IMR-90 (cell line): ENCODE data around the gene ROMO1. TPM values are rescaled to one million over a fixed set of nuclear protein-coding genes. Genes with fewer than 3 reads are reported as not detected.

Source experiments
- ATAC-seq: fragments of 200-7000 bp; cut with Tn5 transposase; 2 replicates; pipeline ENCODE4 v1.9.1; 2020; ENCODE audit warnings: low read depth, mild to moderate bottlenecking, moderate library complexity
- BruUV-seq: library from RNA; stranded (reverse); fragments of 400-500 nt; replicated peaks from 2 replicates; lab custom pipeline; 2021; lab: Mats Ljungman, UMichigan
- CTCF ChIA-PET: fragments of 300-600 bp; formaldehyde crosslinking; extraction: SDS; loops from one replicate; lab custom pipeline; 2021; ENCODE audit warnings: antibody characterized with exemption; lab: Yijun Ruan, JAX
- POLR2A ChIA-PET: fragments of 300-600 bp; sonication (Branson Sonifier 250); formaldehyde crosslinking; loops from one replicate; lab custom pipeline; 2022; ENCODE audit warnings: antibody characterized with exemption; ENCODE audit not compliant: unreplicated experiment; lab: Charles Lee
- DNase-seq: peaks from one replicate; pipeline ENCODE4 v3.0.0; 2013
- H2AFZ ChIP-seq: replicated peaks from 2 replicates; pipeline ENCODE3; 2013; ENCODE audit warnings: low read length, mild to moderate bottlenecking; ENCODE audit not compliant: poor library complexity
- H2AK5ac ChIP-seq: 2 replicates; pipeline ENCODE4 v1.6.1; 2013; ENCODE audit warnings: low read depth, low read length, inconsistent platforms
- H2AK9ac ChIP-seq: replicated peaks from 2 replicates; pipeline ENCODE3; 2013; ENCODE audit warnings: mild to moderate bottlenecking, low read depth, low read length, moderate library complexity; ENCODE audit not compliant: poor library complexity
- H2BK120ac ChIP-seq: 2 replicates; pipeline ENCODE4 v1.6.1; 2013; ENCODE audit warnings: low read depth, low read length, inconsistent platforms
- H2BK15ac ChIP-seq: 3 replicates; pipeline ENCODE4 v1.6.1; 2013; ENCODE audit warnings: low read depth, low read length, inconsistent platforms
- H2BK20ac ChIP-seq: 2 replicates; pipeline ENCODE4 v1.6.1; 2013; ENCODE audit warnings: low read depth, mild to moderate bottlenecking, inconsistent platforms, low read length, moderate library complexity
- H2BK5ac ChIP-seq: 2 replicates; pipeline ENCODE4 v1.6.1; 2013; ENCODE audit warnings: mild to moderate bottlenecking, low read depth, low read length, inconsistent platforms; ENCODE audit not compliant: poor library complexity, severe bottlenecking
- H3K14ac ChIP-seq: replicated peaks from 2 replicates; pipeline ENCODE4 v1.6.1; 2013; ENCODE audit warnings: low read depth, low read length, inconsistent platforms
- H3K18ac ChIP-seq: 2 replicates; pipeline ENCODE4 v1.6.1; 2013; ENCODE audit warnings: low read depth, low read length, control low read depth
- H3K23ac ChIP-seq: 2 replicates; pipeline ENCODE4 v1.6.1; 2013; ENCODE audit warnings: low read depth, low read length, inconsistent platforms
- H3K27ac ChIP-seq: 2 replicates; pipeline ENCODE4 v1.5.1; 2013; ENCODE audit warnings: mild to moderate bottlenecking, control low read depth, low read length; ENCODE audit not compliant: insufficient read depth
- H3K27me3 ChIP-seq: 2 replicates; pipeline ENCODE4 v1.6.1; 2013; ENCODE audit warnings: low read length; ENCODE audit not compliant: control insufficient read depth, insufficient read depth
- H3K36me3 ChIP-seq: 2 replicates; pipeline ENCODE4 v1.6.1; 2013; ENCODE audit warnings: low read length, mixed read lengths; ENCODE audit not compliant: control insufficient read depth, insufficient read depth
- H3K4ac ChIP-seq: 2 replicates; pipeline ENCODE4 v1.6.1; 2013; ENCODE audit warnings: low read depth, low read length, inconsistent platforms
- H3K4me1 ChIP-seq: 2 replicates; pipeline ENCODE4 v1.6.1; 2013; ENCODE audit warnings: low read length, mixed read lengths; ENCODE audit not compliant: control insufficient read depth, insufficient read depth
- H3K4me2 ChIP-seq: 2 replicates; pipeline ENCODE4 v1.6.1; 2013; ENCODE audit warnings: low read depth, mild to moderate bottlenecking, control low read depth, low read length, moderate library complexity
- H3K4me3 ChIP-seq: 2 replicates; pipeline ENCODE4 v1.5.1; 2013; ENCODE audit warnings: low read depth, mild to moderate bottlenecking, control low read depth, low read length, moderate library complexity; ENCODE audit not compliant: insufficient read depth
- H3K56ac ChIP-seq: 2 replicates; pipeline ENCODE4 v1.6.1; 2013; ENCODE audit warnings: low read length, inconsistent platforms; ENCODE audit not compliant: insufficient read depth; ENCODE audit errors: extremely low read depth
- H3K79me1 ChIP-seq, 2 experiments: 2 replicates each; pipeline ENCODE4 v1.6.1; 2013; ENCODE audit warnings: low read length in 2 of 2, inconsistent platforms in 1 of 2, low read depth in 1 of 2
- H3K9ac ChIP-seq: 2 replicates; pipeline ENCODE4 v1.6.1; 2013; ENCODE audit warnings: low read depth, low read length, control low read depth
- H3K9me1 ChIP-seq: 2 replicates; pipeline ENCODE4 v1.6.1; 2013; ENCODE audit warnings: low read length, inconsistent platforms; ENCODE audit not compliant: insufficient read depth
- H3K9me3 ChIP-seq: 2 replicates; pipeline ENCODE4 v1.6.1; 2013; ENCODE audit warnings: low read length; ENCODE audit not compliant: control insufficient read depth, insufficient read depth
- H4K20me1 ChIP-seq: 2 replicates; pipeline ENCODE4 v1.6.1; 2013; ENCODE audit warnings: low read length, inconsistent platforms; ENCODE audit not compliant: insufficient read depth
- H4K5ac ChIP-seq: 2 replicates; pipeline ENCODE4 v1.6.1; 2013; ENCODE audit warnings: mild to moderate bottlenecking, low read depth, low read length, control low read depth
- H4K8ac ChIP-seq, 2 experiments: 2 replicates each; pipeline ENCODE4 v1.6.1; 2013; ENCODE audit warnings: low read depth in 2 of 2, low read length in 2 of 2, control low read depth in 1 of 2, inconsistent platforms in 1 of 2
- H4K91ac ChIP-seq: 2 replicates; pipeline ENCODE4 v1.6.1; 2013; ENCODE audit warnings: low read depth, low read length, inconsistent platforms; ENCODE audit not compliant: insufficient read depth
- CEBPB ChIP-seq: IDR thresholded peaks from 2 replicates; pipeline ENCODE4 v1.6.1; 2012; ENCODE audit warnings: low read depth, low read length, improper control_type of control experiment
- ELK1 ChIP-seq: fragments of 150-350 bp; IDR thresholded peaks from 2 replicates; pipeline ENCODE4 v1.6.1; 2016; ENCODE audit warnings: low read depth, mild to moderate bottlenecking, low read length, moderate library complexity, borderline replicate concordance
- WGBS, 2 experiments: methylation state at CpG; one replicate each; pipeline versions ENCODE4 v1.1.5 to v1.1.7; 2013; ENCODE audit warnings: missing lambda C conversion rate in 2 of 2; ENCODE audit not compliant: insufficient read length in 1 of 2; ENCODE audit errors: extremely low coverage in 2 of 2; 5-methylcytosine and 5-hydroxymethylcytosine counted together
- dilution Hi-C: fragments of 300-500 bp; cut with HindIII; formaldehyde crosslinking; loops from one replicate; pipeline ENCODE4 v1.14.3; 2018; ENCODE audit warnings: low sequenced_read_pairs; ENCODE audit not compliant: unreplicated experiment
- in situ Hi-C: fragments of 300-500 bp; cut with MboI; formaldehyde crosslinking; loops from 3 replicates; pipeline ENCODE4 v1.14.3; 2019; ENCODE audit warnings: low sequenced_read_pairs, inconsistent platforms, mixed read lengths
- intact Hi-C: fragments of 100-400 bp; cut with micrococcal nuclease; formaldehyde crosslinking; loops from 2 replicates; pipeline ENCODE4 v1.10.0; 2022
- polyA plus RNA-seq, 3 experiments: library from polyadenylated mRNA; depleted of rRNA; stranded (reverse); fragments of >200 nt; gene quantifications; 2 replicates each; pipeline ENCODE4 v1.2.3, GENCODE V29; 2012; ENCODE audit warnings: low replicate concordance in 1 of 3
- total RNA-seq: library from RNA; depleted of rRNA; stranded (reverse); fragments of >200 nt; gene quantifications from 2 replicates; pipeline ENCODE4 v1.2.3, GENCODE V29; 2012

ROMO1 gene
- total and polyA plus RNA-seq, 2 of the 4 experiments (the other 2 are of a cell fraction): 223 to 555 TPM

- intact Hi-C loops: no loop called here
Observed at GRCh38 chr20:35726842-35727711, 27.9 kb downstream of the ROMO1 start.

More at GRCh38 chr20:35726842-35727711, 27.9 kb downstream of the ROMO1 start:
- DNase-seq: no peak
- no peaks in the 10 kb centered on the region for H3K9me3 ChIP-seq
- in situ Hi-C loops: no loop called here
- WGBS, 2 experiments: 87% methylated on average over 3 of the region's 20 CpGs; no CpG with 5 or more reads in 1 of the 2 experiments
- no peak overlapping the region for H3K4me2 ChIP-seq
- peak; percentile 75 for TF ChIP-seq CEBPB
- TF ChIP-seq ELK1: no peak
- H4K91ac ChIP-seq: no peak overlapping the region
- no peak overlapping the region for H2AFZ ChIP-seq
- no peak overlapping the region for H3K4me3 ChIP-seq
- no peak for ATAC-seq
- H3K56ac ChIP-seq: no peak overlapping the region
- no peak overlapping the region for H3K4ac ChIP-seq
- no peak overlapping the region for H2AK5ac ChIP-seq
- H3K9me1 ChIP-seq: no peaks in the 10 kb centered on the region
- H4K8ac ChIP-seq: no peak overlapping the region
- H3K9ac ChIP-seq: no peak overlapping the region
- no peak overlapping the region for H2BK15ac ChIP-seq
- H2AK9ac ChIP-seq: no peak overlapping the region
- no peak overlapping the region for H3K14ac ChIP-seq
- no peak overlapping the region for H2BK20ac ChIP-seq
- peaks cover 95% of the 10 kb centered on the region for H4K20me1 ChIP-seq
- no peak overlapping the region for H3K27ac ChIP-seq
- ChIA-PET POLR2A (interaction anchor here (0.6 kb wide), 1 partner anchor 178 kb away, joined by 3 read pairs; no protein-coding TSS in a partner anchor), CTCF (no interaction called here)
- no peaks in the 10 kb centered on the region for H3K27me3 ChIP-seq
- no peak overlapping the region for H2BK120ac ChIP-seq
- dilution Hi-C loops: no loop called here
- no peaks in the 10 kb centered on the region for H3K4me1 ChIP-seq
- peaks cover 6 to 38% of the 10 kb centered on the region in 2 experiments for H3K79me1 ChIP-seq
- H3K23ac ChIP-seq: no peak overlapping the region
- H3K36me3 ChIP-seq: peaks cover 74% of the 10 kb centered on the region
- H3K18ac ChIP-seq: no peak overlapping the region
- no peak overlapping the region for H2BK5ac ChIP-seq
- TSS peak; percentile 3 for BruUV-seq
- H4K5ac ChIP-seq: no peak overlapping the region
